HL-60 (cell line): Measurements from ENCODE around the gene OSBPL3.
A peak's percentile ranks its signal among the peaks of the same experiment; 100 is the strongest.

Experiments
- DNase-seq, 2 experiments: peaks; one replicate each; pipeline ENCODE4 v3.0.0-alpha.2; 2010 to 2020; ENCODE audit warnings: low read depth in 1 of 2, low spot score in 1 of 2
- H3K27ac ChIP-seq: fragments of 250-450 bp; sonication (Bioruptor Pico); replicated peaks from 2 replicates; pipeline ENCODE4 v1.5.1; 2020; ENCODE audit warnings: mild to moderate bottlenecking, moderate library complexity
- H3K27me3 ChIP-seq: fragments of 250-450 bp; sonication (Bioruptor Pico); 2 replicates; pipeline ENCODE4 v1.5.1; 2021; ENCODE audit warnings: mild to moderate bottlenecking, moderate library complexity; ENCODE audit not compliant: insufficient read depth, poor library complexity, severe bottlenecking
- H3K4me3 ChIP-seq: replicated peaks from 2 replicates; pipeline ENCODE4 v1.5.1; 2011; ENCODE audit warnings: mild to moderate bottlenecking, control low read depth, low read length; ENCODE audit not compliant: insufficient read depth
- CTCF ChIP-seq: IDR thresholded peaks from one replicate; pipeline ENCODE4 v1.5.1; 2011; ENCODE audit warnings: low read length, control low read depth, inconsistent platforms; ENCODE audit not compliant: insufficient read depth
- GABPA ChIP-seq: IDR thresholded peaks from 2 replicates; pipeline ENCODE4 v1.6.1; 2012; ENCODE audit warnings: low read depth
- POLR2AphosphoS5 ChIP-seq: IDR thresholded peaks from 2 replicates; pipeline ENCODE4 v1.6.1; 2012; ENCODE audit warnings: low read depth
- SPI1 ChIP-seq: IDR thresholded peaks from 2 replicates; pipeline ENCODE4 v1.6.1; 2012; ENCODE audit warnings: low read depth, mild to moderate bottlenecking, borderline replicate concordance
- TF ChIP-seq, protein P1 (sequence below): IDR thresholded peaks from 2 replicates; pipeline ENCODE4 v1.6.1; 2012; ENCODE audit warnings: low read depth; ENCODE audit not compliant: insufficient replicate concordance

Gene OSBPL3

DNA sequence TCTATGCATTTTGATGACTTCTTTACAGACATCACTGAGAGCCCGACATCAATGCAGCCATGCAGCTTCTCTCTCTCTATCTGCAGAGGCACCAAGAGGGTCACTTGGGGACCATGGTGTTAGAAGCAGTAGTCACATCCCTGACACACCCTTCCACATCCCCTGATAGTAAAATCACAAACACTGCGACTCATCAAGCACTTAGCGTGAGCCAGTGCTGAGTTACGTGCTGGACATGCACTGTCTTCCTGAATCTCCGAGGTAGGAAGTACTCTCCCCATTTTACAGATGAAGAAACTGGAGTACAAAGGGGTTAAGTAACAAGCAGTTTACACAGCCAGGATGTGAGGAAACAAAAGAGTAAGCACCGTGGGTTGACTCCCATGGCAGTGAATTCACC, 109.2 kb downstream of the OSBPL3 start:
- no peak for TF ChIP-seq POLR2AphosphoS5
- TF ChIP-seq GABPA, result no peak
- TF ChIP-seq CTCF, result no peak
- TF ChIP-seq SPI1, result no peak
- TF ChIP-seq, protein P1, sequence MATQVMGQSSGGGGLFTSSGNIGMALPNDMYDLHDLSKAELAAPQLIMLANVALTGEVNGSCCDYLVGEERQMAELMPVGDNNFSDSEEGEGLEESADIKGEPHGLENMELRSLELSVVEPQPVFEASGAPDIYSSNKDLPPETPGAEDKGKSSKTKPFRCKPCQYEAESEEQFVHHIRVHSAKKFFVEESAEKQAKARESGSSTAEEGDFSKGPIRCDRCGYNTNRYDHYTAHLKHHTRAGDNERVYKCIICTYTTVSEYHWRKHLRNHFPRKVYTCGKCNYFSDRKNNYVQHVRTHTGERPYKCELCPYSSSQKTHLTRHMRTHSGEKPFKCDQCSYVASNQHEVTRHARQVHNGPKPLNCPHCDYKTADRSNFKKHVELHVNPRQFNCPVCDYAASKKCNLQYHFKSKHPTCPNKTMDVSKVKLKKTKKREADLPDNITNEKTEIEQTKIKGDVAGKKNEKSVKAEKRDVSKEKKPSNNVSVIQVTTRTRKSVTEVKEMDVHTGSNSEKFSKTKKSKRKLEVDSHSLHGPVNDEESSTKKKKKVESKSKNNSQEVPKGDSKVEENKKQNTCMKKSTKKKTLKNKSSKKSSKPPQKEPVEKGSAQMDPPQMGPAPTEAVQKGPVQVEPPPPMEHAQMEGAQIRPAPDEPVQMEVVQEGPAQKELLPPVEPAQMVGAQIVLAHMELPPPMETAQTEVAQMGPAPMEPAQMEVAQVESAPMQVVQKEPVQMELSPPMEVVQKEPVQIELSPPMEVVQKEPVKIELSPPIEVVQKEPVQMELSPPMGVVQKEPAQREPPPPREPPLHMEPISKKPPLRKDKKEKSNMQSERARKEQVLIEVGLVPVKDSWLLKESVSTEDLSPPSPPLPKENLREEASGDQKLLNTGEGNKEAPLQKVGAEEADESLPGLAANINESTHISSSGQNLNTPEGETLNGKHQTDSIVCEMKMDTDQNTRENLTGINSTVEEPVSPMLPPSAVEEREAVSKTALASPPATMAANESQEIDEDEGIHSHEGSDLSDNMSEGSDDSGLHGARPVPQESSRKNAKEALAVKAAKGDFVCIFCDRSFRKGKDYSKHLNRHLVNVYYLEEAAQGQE, result no peak
- Histone ChIP-seq H3K27me3 (no peaks in the 10 kb centered on the region), H3K4me3 (no peak overlapping the region), H3K27ac (no peak overlapping the region)
- DNase-seq, result no peak

DNA sequence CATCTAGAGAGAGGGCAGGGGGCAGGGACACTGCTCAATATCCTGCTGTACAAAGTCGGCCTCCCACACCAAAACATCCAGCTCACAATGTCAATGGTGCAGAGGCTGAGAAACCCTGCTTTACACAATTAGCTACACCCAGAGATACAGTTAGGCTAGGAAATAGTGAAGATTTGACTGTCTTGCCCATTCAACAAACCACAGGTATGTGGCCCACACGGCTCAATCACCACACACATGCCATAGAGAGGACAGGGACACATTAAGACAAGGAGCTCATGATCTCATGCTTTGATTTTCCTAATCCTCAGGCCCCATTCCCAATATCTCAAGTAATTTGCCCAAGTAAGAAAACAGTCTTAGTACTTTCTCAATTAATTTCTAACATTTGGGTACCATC, 110.4 kb downstream of the OSBPL3 start:
- no peak overlapping the region for H3K27ac ChIP-seq
- H3K27me3 ChIP-seq, result no peaks in the 10 kb centered on the region
- no peak for DNase-seq
- TF ChIP-seq GABPA (no peak), POLR2AphosphoS5 (no peak), CTCF (no peak), SPI1 (no peak)
- no peak overlapping the region for H3K4me3 ChIP-seq

GRCh38 chr7:24868741-24869140, 111.2 kb downstream of the OSBPL3 start:
- DNase-seq, result no peak
- TF ChIP-seq, protein P1, result peak; percentile 54
- no peak for TF ChIP-seq GABPA
- no peaks in the 10 kb centered on the region for H3K27me3 ChIP-seq

GRCh38 chr7:24866004-24866615, 113.9 kb downstream of the OSBPL3 start:
- no peak for TF ChIP-seq SPI1
- TF ChIP-seq CTCF, result no peak
- no peak for TF ChIP-seq POLR2AphosphoS5
- Histone ChIP-seq H3K27me3 (no peaks in the 10 kb centered on the region), H3K27ac (no peak overlapping the region), H3K4me3 (no peak overlapping the region)
- DNase-seq, result no peak

More at GRCh38 chr7:24868741-24869140, 111.2 kb downstream of the OSBPL3 start:
- Histone ChIP-seq H3K27ac (no peak overlapping the region), H3K4me3 (no peak overlapping the region)
